ENCODE results near the gene TANGO6.

DNA sequence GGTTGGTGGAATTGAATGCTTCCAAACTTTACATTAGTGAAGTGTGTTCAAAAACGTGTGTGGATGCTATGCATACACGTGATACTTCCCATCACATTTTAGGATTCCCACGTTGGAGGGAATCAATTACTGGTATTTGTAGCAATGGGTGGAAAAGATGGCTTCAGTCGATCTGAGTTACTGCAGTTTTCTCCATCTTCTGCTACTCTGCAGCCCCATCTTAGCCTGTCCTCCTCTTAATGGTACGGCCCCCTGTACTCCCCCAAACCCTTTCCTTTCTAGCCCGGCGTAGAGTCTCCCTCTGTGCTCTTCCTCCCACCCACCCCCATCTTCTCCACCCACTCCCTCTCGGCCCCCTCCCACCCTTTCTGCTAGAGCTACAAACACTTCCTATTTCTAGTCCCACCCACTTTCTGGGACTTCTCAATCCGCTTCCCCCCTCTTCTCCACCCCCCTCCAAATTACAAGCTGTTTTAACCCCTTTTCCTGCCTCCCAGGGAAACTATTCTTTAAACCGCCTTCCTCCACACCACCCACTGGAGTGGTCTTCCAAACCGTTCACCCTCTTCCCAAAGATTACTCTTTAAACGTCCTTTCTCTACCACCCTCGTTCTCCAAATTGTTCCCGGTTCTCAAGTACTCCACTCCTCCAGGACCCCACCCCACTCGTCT lies 288.0 kb downstream of the TANGO6 start:
- TF ChIP-seq POLR2A (IDR thresholded peaks at IDR 0.05) (no peak), EP300 (IDR thresholded peaks at IDR 0.05) (no peak)
- TF ChIP-seq, protein P1, sequence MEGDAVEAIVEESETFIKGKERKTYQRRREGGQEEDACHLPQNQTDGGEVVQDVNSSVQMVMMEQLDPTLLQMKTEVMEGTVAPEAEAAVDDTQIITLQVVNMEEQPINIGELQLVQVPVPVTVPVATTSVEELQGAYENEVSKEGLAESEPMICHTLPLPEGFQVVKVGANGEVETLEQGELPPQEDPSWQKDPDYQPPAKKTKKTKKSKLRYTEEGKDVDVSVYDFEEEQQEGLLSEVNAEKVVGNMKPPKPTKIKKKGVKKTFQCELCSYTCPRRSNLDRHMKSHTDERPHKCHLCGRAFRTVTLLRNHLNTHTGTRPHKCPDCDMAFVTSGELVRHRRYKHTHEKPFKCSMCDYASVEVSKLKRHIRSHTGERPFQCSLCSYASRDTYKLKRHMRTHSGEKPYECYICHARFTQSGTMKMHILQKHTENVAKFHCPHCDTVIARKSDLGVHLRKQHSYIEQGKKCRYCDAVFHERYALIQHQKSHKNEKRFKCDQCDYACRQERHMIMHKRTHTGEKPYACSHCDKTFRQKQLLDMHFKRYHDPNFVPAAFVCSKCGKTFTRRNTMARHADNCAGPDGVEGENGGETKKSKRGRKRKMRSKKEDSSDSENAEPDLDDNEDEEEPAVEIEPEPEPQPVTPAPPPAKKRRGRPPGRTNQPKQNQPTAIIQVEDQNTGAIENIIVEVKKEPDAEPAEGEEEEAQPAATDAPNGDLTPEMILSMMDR (IDR thresholded peaks at IDR 0.05), result no peak

Measured in tibial nerve (tissue), 4 donors.